Liver (tissue), 9 donors: ENCODE data around the gene HIKESHI. TPM values are rescaled to one million over a fixed set of nuclear protein-coding genes. Genes with fewer than 3 reads are reported as not detected.
A peak's percentile ranks its signal among the peaks of the same experiment; 100 is the strongest.

Experiments used
- DNase-seq: peaks from one replicate; pipeline ENCODE4 v3.0.0-alpha.2; 2017; ENCODE audit warnings: low spot score
- H3K27ac ChIP-seq, 2 donors: one replicate each; pipeline ENCODE4 v1.7.0; 2013; ENCODE audit warnings: inconsistent platforms in 2 of 2, low read length in 2 of 2, control low read depth in 1 of 2, low read depth in 1 of 2, mild to moderate bottlenecking in 1 of 2
- H3K27me3 ChIP-seq, 4 donors: one replicate each; pipeline versions ENCODE4 v1.6.1 to v1.7.0; 2013; ENCODE audit warnings: low read length in 3 of 4, inconsistent platforms in 1 of 4, mild to moderate bottlenecking in 1 of 4, moderate library complexity in 1 of 4; ENCODE audit not compliant: control insufficient read depth in 4 of 4, insufficient read depth in 4 of 4
- H3K36me3 ChIP-seq, 4 donors: one replicate each; pipeline versions ENCODE4 v1.6.1 to v1.7.0; 2013; ENCODE audit warnings: low read length in 3 of 4, mild to moderate bottlenecking in 3 of 4, low read depth in 1 of 4, moderate library complexity in 1 of 4; ENCODE audit not compliant: control insufficient read depth in 4 of 4, insufficient read depth in 3 of 4
- H3K4me1 ChIP-seq, 4 donors: one replicate each; pipeline versions ENCODE4 v1.6.1 to v1.7.0; 2013; ENCODE audit warnings: low read length in 3 of 4, mild to moderate bottlenecking in 3 of 4, moderate library complexity in 1 of 4; ENCODE audit not compliant: control insufficient read depth in 4 of 4, insufficient read depth in 4 of 4
- H3K4me3 ChIP-seq, 3 donors: one replicate each; pipeline versions ENCODE4 v1.6.1 to v1.7.0; 2013; ENCODE audit warnings: low read length in 3 of 3, control low read depth in 1 of 3, low read depth in 1 of 3, mild to moderate bottlenecking in 1 of 3
- H3K9ac ChIP-seq, 2 donors: one replicate each; pipeline ENCODE4 v1.7.0; 2013; ENCODE audit warnings: low read length in 2 of 2, mild to moderate bottlenecking in 2 of 2, moderate library complexity in 2 of 2, control low read depth in 1 of 2, low read depth in 1 of 2
- H3K9me3 ChIP-seq, 4 donors: one replicate each; pipeline versions ENCODE4 v1.6.1 to v1.7.0; 2013; ENCODE audit warnings: low read length in 3 of 4; ENCODE audit not compliant: control insufficient read depth in 4 of 4
- EGR1 ChIP-seq, 2 donors: IDR thresholded peaks; 2 replicates each; pipeline ENCODE4 v1.6.1; 2016 to 2018; ENCODE audit warnings: antibody characterized with exemption in 2 of 2, low read depth in 2 of 2
- FOXA1 ChIP-seq: IDR thresholded peaks from 2 replicates; pipeline ENCODE4 v1.6.1; 2016; ENCODE audit warnings: antibody characterized with exemption
- FOXA2 ChIP-seq: IDR thresholded peaks from 2 replicates; pipeline ENCODE4 v1.6.1; 2016; ENCODE audit warnings: antibody characterized with exemption
- HNF4A ChIP-seq, 2 donors: conservative IDR thresholded peaks; 2 replicates each; pipeline ENCODE4 v1.6.1; 2016; ENCODE audit warnings: antibody characterized with exemption in 2 of 2, mild to moderate bottlenecking in 2 of 2
- HNF4G ChIP-seq: IDR thresholded peaks from 2 replicates; pipeline ENCODE4 v1.6.1; 2016; ENCODE audit warnings: antibody characterized with exemption
- JUND ChIP-seq, 2 donors: IDR thresholded peaks; 2 replicates each; pipeline ENCODE4 v1.6.1; 2016; ENCODE audit warnings: antibody characterized with exemption in 2 of 2
- NR2F2 ChIP-seq: IDR thresholded peaks from 2 replicates; pipeline ENCODE4 v1.6.1; 2016; ENCODE audit warnings: antibody characterized with exemption
- RAD21 ChIP-seq, 2 donors: IDR thresholded peaks; 2 replicates each; pipeline ENCODE4 v1.6.1; 2016; ENCODE audit warnings: antibody characterized with exemption in 2 of 2, mild to moderate bottlenecking in 2 of 2
- RXRA ChIP-seq, 2 donors: IDR thresholded peaks; 2 replicates each; pipeline ENCODE4 v1.6.1; 2017 to 2018; ENCODE audit warnings: antibody characterized with exemption in 2 of 2, mild to moderate bottlenecking in 1 of 2
- SP1 ChIP-seq: IDR thresholded peaks from 2 replicates; pipeline ENCODE4 v1.6.1; 2018; ENCODE audit warnings: antibody characterized with exemption, mild to moderate bottlenecking
- WGBS: extraction: QIAGEN DNeasy Blood & Tissue Kit; methylation state at CpG from one replicate; pipeline ENCODE4 v1.1.7; 2013; 5-methylcytosine and 5-hydroxymethylcytosine counted together
- polyA plus RNA-seq, 2 donors: library from polyadenylated mRNA; stranded (reverse) in 1 of 2; unstranded in 1 of 2; fragments of 200-250 nt in 1 of 2; fragments of >200 nt in 1 of 2; fragmentation: Nextera tagmentation in 1 of 2; extraction: Ambion mirVana in 1 of 2; gene quantifications; one replicate each; pipeline versions ENCODE4 v1.2.1 to v1.2.3, GENCODE V29; 2013 to 2015
- total RNA-seq, 2 donors: library from RNA; depleted of rRNA; stranded (reverse); fragments of >200 nt; gene quantifications; one replicate each; pipeline ENCODE4 v1.2.3, GENCODE V29; 2014
- TF ChIP-seq, protein P1 (sequence below): IDR thresholded peaks from 2 replicates; pipeline ENCODE4 v1.6.1; 2016; ENCODE audit warnings: antibody characterized with exemption
- TF ChIP-seq, protein P2 (sequence below): IDR thresholded peaks from 2 replicates; pipeline ENCODE4 v1.6.1; 2016; ENCODE audit warnings: antibody characterized with exemption, mild to moderate bottlenecking
- TF ChIP-seq, protein P3 (sequence below): fragments of 150-350 bp; IDR thresholded peaks from 2 replicates; pipeline ENCODE4 v1.5.1; 2017; ENCODE audit warnings: improper control_type of control experiment, low read depth, low read length; ENCODE audit not compliant: missing input control
- donor health status: healthy.
- donor health status: healthy.
- donor health status: healthy.
- donor health status: healthy.
- donor health status: healthy.

Gene HIKESHI
- total and polyA plus RNA-seq, 4 donors, result 13.3 to 23.3 (median 20.3) TPM

DNA sequence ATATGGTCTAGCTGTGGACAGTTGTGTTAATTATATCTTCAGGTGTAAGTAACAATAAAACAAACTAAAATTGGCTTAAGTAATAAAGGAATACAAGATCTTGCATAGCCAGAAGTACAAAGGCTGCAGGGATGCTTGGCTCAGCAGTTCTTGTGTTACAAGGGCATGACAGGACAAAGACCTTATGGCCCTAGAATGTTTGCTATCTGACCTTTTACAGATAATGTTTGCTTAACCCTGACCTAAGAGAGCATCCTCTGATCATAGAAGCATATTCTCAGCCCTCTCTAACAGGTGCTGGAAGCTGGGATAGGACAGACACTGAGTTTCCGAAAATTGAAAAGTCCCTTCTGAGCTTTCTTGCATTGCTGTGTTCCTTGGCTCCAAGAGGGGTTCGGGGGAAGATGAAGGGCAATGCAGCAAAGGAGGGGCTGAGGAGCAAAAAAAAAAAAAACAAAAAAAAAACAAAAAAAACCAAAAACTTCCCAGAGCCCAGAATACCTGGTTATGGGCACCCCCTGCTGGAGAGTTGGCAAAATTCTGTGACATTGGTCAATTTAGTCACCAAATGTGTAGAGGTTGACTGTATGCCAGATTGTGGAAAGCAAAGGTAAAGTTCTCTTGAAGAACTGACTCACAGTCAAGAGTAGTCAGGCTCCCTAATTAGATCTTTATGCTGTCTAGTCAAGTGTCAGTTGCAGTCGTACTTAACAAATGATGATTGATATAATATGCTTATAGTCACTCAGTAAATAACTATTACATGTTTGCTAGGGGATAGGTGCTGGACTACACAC, 10.4 kb upstream of the HIKESHI start:
- TF ChIP-seq HNF4G, result peak; percentile 38
- TF ChIP-seq FOXA2, result peak; percentile 41
- TF ChIP-seq, protein P1, sequence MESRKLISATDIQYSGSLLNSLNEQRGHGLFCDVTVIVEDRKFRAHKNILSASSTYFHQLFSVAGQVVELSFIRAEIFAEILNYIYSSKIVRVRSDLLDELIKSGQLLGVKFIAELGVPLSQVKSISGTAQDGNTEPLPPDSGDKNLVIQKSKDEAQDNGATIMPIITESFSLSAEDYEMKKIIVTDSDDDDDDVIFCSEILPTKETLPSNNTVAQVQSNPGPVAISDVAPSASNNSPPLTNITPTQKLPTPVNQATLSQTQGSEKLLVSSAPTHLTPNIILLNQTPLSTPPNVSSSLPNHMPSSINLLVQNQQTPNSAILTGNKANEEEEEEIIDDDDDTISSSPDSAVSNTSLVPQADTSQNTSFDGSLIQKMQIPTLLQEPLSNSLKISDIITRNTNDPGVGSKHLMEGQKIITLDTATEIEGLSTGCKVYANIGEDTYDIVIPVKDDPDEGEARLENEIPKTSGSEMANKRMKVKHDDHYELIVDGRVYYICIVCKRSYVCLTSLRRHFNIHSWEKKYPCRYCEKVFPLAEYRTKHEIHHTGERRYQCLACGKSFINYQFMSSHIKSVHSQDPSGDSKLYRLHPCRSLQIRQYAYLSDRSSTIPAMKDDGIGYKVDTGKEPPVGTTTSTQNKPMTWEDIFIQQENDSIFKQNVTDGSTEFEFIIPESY, result no peak
- TF ChIP-seq, protein P2, sequence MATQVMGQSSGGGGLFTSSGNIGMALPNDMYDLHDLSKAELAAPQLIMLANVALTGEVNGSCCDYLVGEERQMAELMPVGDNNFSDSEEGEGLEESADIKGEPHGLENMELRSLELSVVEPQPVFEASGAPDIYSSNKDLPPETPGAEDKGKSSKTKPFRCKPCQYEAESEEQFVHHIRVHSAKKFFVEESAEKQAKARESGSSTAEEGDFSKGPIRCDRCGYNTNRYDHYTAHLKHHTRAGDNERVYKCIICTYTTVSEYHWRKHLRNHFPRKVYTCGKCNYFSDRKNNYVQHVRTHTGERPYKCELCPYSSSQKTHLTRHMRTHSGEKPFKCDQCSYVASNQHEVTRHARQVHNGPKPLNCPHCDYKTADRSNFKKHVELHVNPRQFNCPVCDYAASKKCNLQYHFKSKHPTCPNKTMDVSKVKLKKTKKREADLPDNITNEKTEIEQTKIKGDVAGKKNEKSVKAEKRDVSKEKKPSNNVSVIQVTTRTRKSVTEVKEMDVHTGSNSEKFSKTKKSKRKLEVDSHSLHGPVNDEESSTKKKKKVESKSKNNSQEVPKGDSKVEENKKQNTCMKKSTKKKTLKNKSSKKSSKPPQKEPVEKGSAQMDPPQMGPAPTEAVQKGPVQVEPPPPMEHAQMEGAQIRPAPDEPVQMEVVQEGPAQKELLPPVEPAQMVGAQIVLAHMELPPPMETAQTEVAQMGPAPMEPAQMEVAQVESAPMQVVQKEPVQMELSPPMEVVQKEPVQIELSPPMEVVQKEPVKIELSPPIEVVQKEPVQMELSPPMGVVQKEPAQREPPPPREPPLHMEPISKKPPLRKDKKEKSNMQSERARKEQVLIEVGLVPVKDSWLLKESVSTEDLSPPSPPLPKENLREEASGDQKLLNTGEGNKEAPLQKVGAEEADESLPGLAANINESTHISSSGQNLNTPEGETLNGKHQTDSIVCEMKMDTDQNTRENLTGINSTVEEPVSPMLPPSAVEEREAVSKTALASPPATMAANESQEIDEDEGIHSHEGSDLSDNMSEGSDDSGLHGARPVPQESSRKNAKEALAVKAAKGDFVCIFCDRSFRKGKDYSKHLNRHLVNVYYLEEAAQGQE, result no peak
- peak; percentile 66 for TF ChIP-seq SP1
- TF ChIP-seq, protein P3, sequence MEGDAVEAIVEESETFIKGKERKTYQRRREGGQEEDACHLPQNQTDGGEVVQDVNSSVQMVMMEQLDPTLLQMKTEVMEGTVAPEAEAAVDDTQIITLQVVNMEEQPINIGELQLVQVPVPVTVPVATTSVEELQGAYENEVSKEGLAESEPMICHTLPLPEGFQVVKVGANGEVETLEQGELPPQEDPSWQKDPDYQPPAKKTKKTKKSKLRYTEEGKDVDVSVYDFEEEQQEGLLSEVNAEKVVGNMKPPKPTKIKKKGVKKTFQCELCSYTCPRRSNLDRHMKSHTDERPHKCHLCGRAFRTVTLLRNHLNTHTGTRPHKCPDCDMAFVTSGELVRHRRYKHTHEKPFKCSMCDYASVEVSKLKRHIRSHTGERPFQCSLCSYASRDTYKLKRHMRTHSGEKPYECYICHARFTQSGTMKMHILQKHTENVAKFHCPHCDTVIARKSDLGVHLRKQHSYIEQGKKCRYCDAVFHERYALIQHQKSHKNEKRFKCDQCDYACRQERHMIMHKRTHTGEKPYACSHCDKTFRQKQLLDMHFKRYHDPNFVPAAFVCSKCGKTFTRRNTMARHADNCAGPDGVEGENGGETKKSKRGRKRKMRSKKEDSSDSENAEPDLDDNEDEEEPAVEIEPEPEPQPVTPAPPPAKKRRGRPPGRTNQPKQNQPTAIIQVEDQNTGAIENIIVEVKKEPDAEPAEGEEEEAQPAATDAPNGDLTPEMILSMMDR, result peak; percentile 65
- TF ChIP-seq RXRA (IDR thresholded peaks at IDR 0.05), result peak; percentile 85 to 99
- TF ChIP-seq JUND (IDR thresholded peaks at IDR 0.05), result peak in 1 of 2 donors; percentile 36
- TF ChIP-seq HNF4A (conservative IDR thresholded peaks at IDR 0.05), result peak; percentile 48 to 90
- TF ChIP-seq NR2F2, result peak; percentile 99
- peak; percentile 81 to 84 for TF ChIP-seq RAD21 (IDR thresholded peaks at IDR 0.05)
- H3K36me3 ChIP-seq, result no peaks in the 10 kb centered on the region
- WGBS, result 22% methylated on average over 3 of the region's 3 CpGs

DNA sequence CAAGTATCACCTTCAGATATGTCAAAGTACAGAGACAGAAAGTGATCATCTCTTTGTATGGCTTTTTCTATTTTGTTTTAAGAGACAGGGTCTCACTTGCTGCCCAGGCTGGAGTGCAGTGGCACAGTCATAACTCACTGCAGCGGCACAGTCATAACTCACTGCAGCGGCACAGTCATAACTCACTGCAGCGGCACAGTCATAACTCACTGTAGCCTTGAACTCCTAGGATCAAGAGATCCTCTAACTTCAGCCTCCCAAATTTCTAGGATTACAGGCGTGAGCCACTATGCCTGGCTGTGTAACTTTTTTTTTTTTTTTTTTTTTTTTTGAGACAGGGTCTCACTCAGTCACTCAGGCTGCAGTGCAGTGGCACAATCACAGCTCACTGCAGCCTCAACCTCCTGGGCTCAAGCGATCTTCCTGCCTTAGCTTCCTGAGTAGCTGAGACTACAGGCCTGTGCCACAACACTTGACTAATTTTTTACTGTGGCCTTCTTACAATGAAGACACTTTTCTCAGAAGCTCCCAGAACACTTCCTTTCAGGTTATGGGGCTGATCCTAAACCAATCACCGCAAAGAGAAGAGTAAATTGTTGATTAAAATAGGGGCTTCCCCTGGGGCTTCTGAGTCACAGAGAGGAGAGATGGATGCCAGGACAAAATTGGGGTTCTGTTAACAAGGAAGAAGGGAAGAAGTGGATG, 9.0 kb upstream of the HIKESHI start:
- H3K27ac ChIP-seq, result no peak overlapping the region
- no peak for DNase-seq
- no peak overlapping the region for H3K4me3 ChIP-seq
- no peaks in the 10 kb centered on the region for H3K36me3 ChIP-seq
- TF ChIP-seq SP1, result no peak
- TF ChIP-seq FOXA2, result no peak
- no peak for TF ChIP-seq EGR1 (IDR thresholded peaks at IDR 0.05; ENCODE audit: low read depth in 2 of 2)
- no peak for TF ChIP-seq FOXA1
- H3K9ac ChIP-seq, result no peak overlapping the region
- peaks cover 0 to 16% (median 12%) of the 10 kb centered on the region in 4 donors for H3K4me1 ChIP-seq
- no peaks in the 10 kb centered on the region for H3K9me3 ChIP-seq
- no peaks in the 10 kb centered on the region for H3K27me3 ChIP-seq
- 90% methylated on average over 6 of the region's 6 CpGs for WGBS

More for the DNA sequence above, 10.4 kb upstream of the HIKESHI start:
- H3K4me1 ChIP-seq, result peaks cover 0 to 16% (median 12%) of the 10 kb centered on the region in 4 donors
- H3K9me3 ChIP-seq, result no peaks in the 10 kb centered on the region
- DNase-seq, result peak; percentile 45
- no peak overlapping the region for H3K27ac ChIP-seq
- no peaks in the 10 kb centered on the region for H3K27me3 ChIP-seq
- no peak overlapping the region for H3K4me3 ChIP-seq
- no peak overlapping the region for H3K9ac ChIP-seq
